NCI-H510A treated with DMSO at 0.1 percent for 48 hours (cell line): ENCODE measurements around the gene AKR7A2.
A peak's percentile ranks its signal among the peaks of the same experiment; 100 is the strongest.
"Not testable (repeated sequence)": the region's sequence is repeated elsewhere in the genome, so short reads cannot be mapped to it uniquely, and the experiment has no call there.

ENCODE experiments used
- DNase-seq: peaks from one replicate; lab custom pipeline; 2025; lab: John Stamatoyannopoulos, UW

AKR7A2 gene

GRCh38 chr1:19260211-19261138 lies 51.5 kb downstream of the AKR7A2 start:
- DNase-seq = peak; percentile 88

GRCh38 chr1:19258353-19258752 lies 53.6 kb downstream of the AKR7A2 start:
- no peak for DNase-seq

GRCh38 chr1:19257178-19257914 lies 54.6 kb downstream of the AKR7A2 start:
- no peak for DNase-seq

- not testable (repeated sequence) for DNase-seq
Measured at GRCh38 chr1:19256301-19256700, 55.6 kb downstream of the AKR7A2 start.

GRCh38 chr1:19255288-19255687 lies 56.7 kb downstream of the AKR7A2 start:
- DNase-seq = no peak

GRCh38 chr1:19254416-19254815 lies 57.5 kb downstream of the AKR7A2 start:
- no peak for DNase-seq
